Lower lobe of right lung (tissue), 2 donors: ENCODE data around the gene S100A8. TPM values are rescaled to one million over a fixed set of nuclear protein-coding genes. Genes with fewer than 3 reads are reported as not detected.
A peak's percentile ranks its signal among the peaks of the same experiment; 100 is the strongest.
"Not testable (repeated sequence)": the region's sequence is repeated elsewhere in the genome, so short reads cannot be mapped to it uniquely, and the experiment has no call there.

Experiments used
- ATAC-seq, 2 donors: fragments of 200-7000 bp; cut with Tn5 transposase; one replicate each; pipeline ENCODE4 v1.9.1; 2020 to 2022; ENCODE audit warnings: mild to moderate bottlenecking in 2 of 2, moderate library complexity in 2 of 2
- DNase-seq: peaks from one replicate; pipeline ENCODE4 v3.0.0-alpha.2; 2020
- H3K27ac ChIP-seq: fragments of 200-600 bp; one replicate; pipeline ENCODE4 v1.8.0; 2022
- H3K27me3 ChIP-seq: fragments of 200-600 bp; one replicate; pipeline ENCODE4 v1.8.0; 2022; ENCODE audit warnings: low read depth
- H3K36me3 ChIP-seq: fragments of 200-600 bp; one replicate; pipeline ENCODE4 v1.8.0; 2022; ENCODE audit warnings: mild to moderate bottlenecking
- H3K4me1 ChIP-seq: fragments of 200-600 bp; one replicate; pipeline ENCODE4 v1.8.0; 2022
- H3K4me3 ChIP-seq: fragments of 200-600 bp; one replicate; pipeline ENCODE4 v1.8.0; 2022; ENCODE audit warnings: mild to moderate bottlenecking
- H3K9me3 ChIP-seq: fragments of 200-600 bp; one replicate; pipeline ENCODE4 v1.8.0; 2022
- CTCF ChIP-seq: fragments of 200-600 bp; IDR thresholded peaks from one replicate; pipeline ENCODE4 v1.8.0; 2022; ENCODE audit warnings: antibody characterized with exemption, mild to moderate bottlenecking
- intact Hi-C: fragments of 100-400 bp; cut with DNase I; formaldehyde crosslinking; loops from one replicate; pipeline ENCODE4 v1.11.0; 2022
- total RNA-seq: library from RNA; stranded (reverse); fragmentation: NEBNext Ultra II Directional; extraction: Animal tissue kit (Norgen Biotek cat#: 25700); gene quantifications from one replicate; pipeline ENCODE4 v1.2.1, GENCODE V29; 2021
- donor health status: DM: no; HTN: yes; CAD: no; lungs with severe emphysema.

The S100A8 gene
- total RNA-seq, 1 donor from 2014 or later, result 622 TPM

- DNase-seq (peak; percentile 75), ATAC-seq (peak; percentile 64 to 66)
- no peak overlapping the region for H3K4me3 ChIP-seq
- no peak for TF ChIP-seq CTCF
- H3K27me3 ChIP-seq, result peaks cover 19% of the 10 kb centered on the region
- H3K27ac ChIP-seq, result no peak overlapping the region
- H3K9me3 ChIP-seq, result no peaks in the 10 kb centered on the region
- H3K36me3 ChIP-seq, result no peaks in the 10 kb centered on the region
- intact Hi-C loops, result no loop called here
- no peaks in the 10 kb centered on the region for H3K4me1 ChIP-seq
Measured at GRCh38 chr1:153422450-153423068, 31.7 kb upstream of the S100A8 start.

- TF ChIP-seq CTCF, result no peak
- Histone ChIP-seq H3K27me3 (peaks cover 19% of the 10 kb centered on the region), H3K9me3 (no peaks in the 10 kb centered on the region), H3K4me3 (no peak overlapping the region), H3K4me1 (no peaks in the 10 kb centered on the region), H3K36me3 (no peaks in the 10 kb centered on the region), H3K27ac (no peak overlapping the region)
- intact Hi-C loops, result no loop called here
- no peak for DNase-seq
- ATAC-seq, result no peak
Measured at GRCh38 chr1:153420306-153420705, 29.4 kb upstream of the S100A8 start.

- DNase-seq, intact Hi-C loops, ATAC-seq, H3K4me3 ChIP-seq, H3K27ac ChIP-seq, H3K36me3 ChIP-seq, H3K4me1 ChIP-seq, H3K9me3 ChIP-seq: not testable (repeated sequence)
- peaks cover 17% of the 10 kb centered on the region for H3K27me3 ChIP-seq
Measured at GRCh38 chr1:153419436-153419793, 28.5 kb upstream of the S100A8 start.

GRCh38 chr1:153418758-153419435, 28.0 kb upstream of the S100A8 start:
- H3K4me1 ChIP-seq, intact Hi-C loops, H3K27ac ChIP-seq, ATAC-seq, H3K4me3 ChIP-seq, H3K9me3 ChIP-seq, DNase-seq, H3K36me3 ChIP-seq: not testable (repeated sequence)
- peaks cover 12% of the 10 kb centered on the region for H3K27me3 ChIP-seq

GRCh38 chr1:153417136-153417888, 26.4 kb upstream of the S100A8 start:
- no peaks in the 10 kb centered on the region for H3K9me3 ChIP-seq
- DNase-seq (no peak), ATAC-seq (no peak)
- H3K4me1 ChIP-seq, result no peaks in the 10 kb centered on the region
- H3K27me3 ChIP-seq, result peaks cover 12% of the 10 kb centered on the region
- H3K36me3 ChIP-seq, result no peaks in the 10 kb centered on the region
- no peak overlapping the region for H3K4me3 ChIP-seq
- no peak for TF ChIP-seq CTCF
- intact Hi-C loops, result no loop called here
- no peak overlapping the region for H3K27ac ChIP-seq

- intact Hi-C loops, result no loop called here
- Histone ChIP-seq H3K27ac (no peak within 1 kb of the TSS), H3K4me1 (no peaks in the 10 kb centered on the region), H3K27me3 (peaks cover 12% of the 10 kb centered on the region), H3K9me3 (no peaks in the 10 kb centered on the region), H3K4me3 (no peak within 1 kb of the TSS), H3K36me3 (no peaks in the 10 kb centered on the region)
- no peak for TF ChIP-seq CTCF
- DNase-seq, result no peak
- no peak for ATAC-seq
Measured at GRCh38 chr1:153415850-153416570, 25.1 kb upstream of the S100A8 start, which contains the start of gene S100A7A. S100A7A (plus strand) TSS chr1:153416520; CDS start chr1:153418083, 1,563 bp downstream.

- H3K27ac ChIP-seq, H3K4me1 ChIP-seq, DNase-seq, H3K9me3 ChIP-seq, H3K4me3 ChIP-seq, intact Hi-C loops, H3K36me3 ChIP-seq, H3K27me3 ChIP-seq, ATAC-seq: not testable (repeated sequence)
Measured at GRCh38 chr1:153413961-153414360, 23.1 kb upstream of the S100A8 start.

GRCh38 chr1:153407274-153407673, 16.4 kb upstream of the S100A8 start:
- H3K36me3 ChIP-seq, H3K4me1 ChIP-seq, DNase-seq, intact Hi-C loops, H3K27ac ChIP-seq, H3K4me3 ChIP-seq, H3K9me3 ChIP-seq, H3K27me3 ChIP-seq, ATAC-seq: not testable (repeated sequence)
